ENCODE measurements around the gene MRAP2. TPM values are rescaled to one million over a fixed set of nuclear protein-coding genes. Genes with fewer than 3 reads are reported as not detected.

The MRAP2 gene
- total and polyA plus RNA-seq, 2 experiments from 2014 or later, result 6.1 to 13.5 TPM

GRCh38 chr6:84016029-84016428 is 17.5 kb upstream of the MRAP2 start (continued):
- TF ChIP-seq ZNF462 (CRISPR knock-in tag; IDR thresholded peaks at IDR 0.05), result no peak
- no peak for TF ChIP-seq STAT1 (IDR thresholded peaks at IDR 0.05; ENCODE audit: unreplicated experiment)
- TF ChIP-seq CTCF (conservative IDR thresholded peaks at IDR 0.05; ENCODE audit: low read depth in 2 of 2), result no peak
- no peak for TF ChIP-seq EZH2 (IDR thresholded peaks at IDR 0.05; ENCODE audit: low read depth, unreplicated experiment)
- TF ChIP-seq JUNB (IDR thresholded peaks at IDR 0.05; ENCODE audit: unreplicated experiment), result no peak
- no peak for TF ChIP-seq CREB1 (CRISPR knock-in tag; IDR thresholded peaks at IDR 0.05; ENCODE audit: low read depth)
- TF ChIP-seq POLR2AphosphoS5 (IDR thresholded peaks at IDR 0.05; ENCODE audit: low read depth), result no peak
- no peak for TF ChIP-seq ETS1 (IDR thresholded peaks at IDR 0.05)
- TF ChIP-seq NANOG (IDR thresholded peaks at IDR 0.05; ENCODE audit: borderline replicate concordance), result no peak
- no peak for TF ChIP-seq REST (IDR thresholded peaks at IDR 0.05; ENCODE audit: unreplicated experiment)

Data from GM23338 (cell line).